Measurements from ENCODE around the gene TAS2R40. TPM values are rescaled to one million over a fixed set of nuclear protein-coding genes. Genes with fewer than 3 reads are reported as not detected.

TAS2R40 gene
- total RNA-seq, 1 donor from 2014 or later: not detected

GRCh38 chr7:143256325-143256724, 34.5 kb downstream of the TAS2R40 start:
- Histone ChIP-seq H3K36me3 (ENCODE audit: control insufficient read depth, insufficient read depth, low read length) (no peaks in the 10 kb centered on the region), H3K27me3 (ENCODE audit: control insufficient read depth, insufficient read depth, low read length) (no peaks in the 10 kb centered on the region), H3K4me3 (ENCODE audit: low read depth, low read length) (no peak overlapping the region)
- TF ChIP-seq CTCF (IDR thresholded peaks at IDR 0.05; ENCODE audit: insufficient read depth, low read length, poor library complexity, severe bottlenecking): no peak
- DNase-seq (ENCODE audit: low read depth): no peak

GRCh38 chr7:143256932-143257331, 35.1 kb downstream of the TAS2R40 start:
- Histone ChIP-seq H3K27me3 (ENCODE audit: control insufficient read depth, insufficient read depth, low read length) (no peaks in the 10 kb centered on the region), H3K4me3 (ENCODE audit: low read depth, low read length) (no peak overlapping the region), H3K36me3 (ENCODE audit: control insufficient read depth, insufficient read depth, low read length) (no peaks in the 10 kb centered on the region)
- DNase-seq (ENCODE audit: low read depth): no peak
- no peak for TF ChIP-seq CTCF (IDR thresholded peaks at IDR 0.05; ENCODE audit: insufficient read depth, low read length, poor library complexity, severe bottlenecking)

- no peaks in the 10 kb centered on the region for H3K27me3 ChIP-seq (ENCODE audit: control insufficient read depth, insufficient read depth, low read length)
- no peak for TF ChIP-seq CTCF (IDR thresholded peaks at IDR 0.05; ENCODE audit: insufficient read depth, low read length, poor library complexity, severe bottlenecking)
- H3K4me3 ChIP-seq (ENCODE audit: low read depth, low read length): no peak overlapping the region
- DNase-seq (ENCODE audit: low read depth): no peak
- H3K36me3 ChIP-seq (ENCODE audit: control insufficient read depth, insufficient read depth, low read length): no peaks in the 10 kb centered on the region
Measured at GRCh38 chr7:143257501-143257900, 35.7 kb downstream of the TAS2R40 start.

GRCh38 chr7:143258831-143259230, 37.0 kb downstream of the TAS2R40 start:
- TF ChIP-seq CTCF (IDR thresholded peaks at IDR 0.05; ENCODE audit: insufficient read depth, low read length, poor library complexity, severe bottlenecking): no peak
- Histone ChIP-seq H3K27me3 (ENCODE audit: control insufficient read depth, insufficient read depth, low read length) (no peaks in the 10 kb centered on the region), H3K36me3 (ENCODE audit: control insufficient read depth, insufficient read depth, low read length) (no peaks in the 10 kb centered on the region), H3K4me3 (ENCODE audit: low read depth, low read length) (no peak overlapping the region)
- no peak for DNase-seq (ENCODE audit: low read depth)

- no peak for DNase-seq (ENCODE audit: low read depth)
- Histone ChIP-seq H3K36me3 (ENCODE audit: control insufficient read depth, insufficient read depth, low read length) (no peaks in the 10 kb centered on the region), H3K27me3 (ENCODE audit: control insufficient read depth, insufficient read depth, low read length) (no peaks in the 10 kb centered on the region), H3K4me3 (ENCODE audit: low read depth, low read length) (no peak overlapping the region)
- TF ChIP-seq CTCF (IDR thresholded peaks at IDR 0.05; ENCODE audit: insufficient read depth, low read length, poor library complexity, severe bottlenecking): no peak
Measured at GRCh38 chr7:143259765-143260164, 37.9 kb downstream of the TAS2R40 start.

GRCh38 chr7:143261901-143262300, 40.1 kb downstream of the TAS2R40 start:
- no peaks in the 10 kb centered on the region for H3K27me3 ChIP-seq (ENCODE audit: control insufficient read depth, insufficient read depth, low read length)
- no peak for TF ChIP-seq CTCF (IDR thresholded peaks at IDR 0.05; ENCODE audit: insufficient read depth, low read length, poor library complexity, severe bottlenecking)
- no peaks in the 10 kb centered on the region for H3K36me3 ChIP-seq (ENCODE audit: control insufficient read depth, insufficient read depth, low read length)
- no peak overlapping the region for H3K4me3 ChIP-seq (ENCODE audit: low read depth, low read length)
- no peak for DNase-seq (ENCODE audit: low read depth)
